DMS114 treated with DMSO at 0.1 percent for 48 hours (cell line): ENCODE measurements around the gene CASTOR2.
"Not testable (repeated sequence)": the region's sequence is repeated elsewhere in the genome, so short reads cannot be mapped to it uniquely, and the experiment has no call there.

Experiments used
- DNase-seq: peaks from one replicate; lab custom pipeline; 2025; ENCODE audit not compliant: unreplicated experiment; lab: John Stamatoyannopoulos, UW

Gene CASTOR2

DNA sequence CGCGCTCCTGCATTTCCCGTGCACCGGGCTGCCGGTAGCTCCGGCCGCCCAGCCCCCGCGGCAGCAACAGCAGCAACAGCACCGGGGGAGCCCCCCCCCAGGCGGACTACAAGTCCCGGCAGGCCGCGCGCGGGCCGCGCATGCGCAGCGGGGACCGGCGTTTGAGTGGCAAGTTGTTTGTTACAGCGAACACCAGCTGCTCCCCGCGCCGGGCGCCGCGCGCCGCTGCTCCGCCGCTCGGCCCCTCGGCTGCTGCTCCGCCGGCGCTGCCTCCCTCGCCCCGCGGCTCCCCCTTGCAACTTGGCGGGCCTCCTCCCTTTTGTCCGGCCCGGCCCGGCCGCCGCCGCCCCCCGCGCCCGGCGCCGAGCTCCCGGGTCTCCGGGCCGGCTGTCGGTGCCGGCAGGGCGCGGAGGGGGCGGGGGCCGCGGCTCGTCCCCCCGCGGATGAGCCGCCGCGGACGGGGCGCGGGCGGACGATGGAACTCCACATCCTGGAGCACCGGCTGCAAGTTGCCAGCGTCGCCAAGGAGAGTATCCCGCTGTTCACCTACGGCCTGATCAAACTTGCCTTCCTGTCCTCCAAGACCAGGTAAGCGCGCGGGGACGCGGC lies at the start of gene CASTOR2:
Gene CASTOR2, plus strand, starts transcription at position 195 of the 609 bp plus-strand sequence. Its CDS starts 281 bp downstream, at position 476.
- DNase-seq: peak; percentile 11

DNA sequence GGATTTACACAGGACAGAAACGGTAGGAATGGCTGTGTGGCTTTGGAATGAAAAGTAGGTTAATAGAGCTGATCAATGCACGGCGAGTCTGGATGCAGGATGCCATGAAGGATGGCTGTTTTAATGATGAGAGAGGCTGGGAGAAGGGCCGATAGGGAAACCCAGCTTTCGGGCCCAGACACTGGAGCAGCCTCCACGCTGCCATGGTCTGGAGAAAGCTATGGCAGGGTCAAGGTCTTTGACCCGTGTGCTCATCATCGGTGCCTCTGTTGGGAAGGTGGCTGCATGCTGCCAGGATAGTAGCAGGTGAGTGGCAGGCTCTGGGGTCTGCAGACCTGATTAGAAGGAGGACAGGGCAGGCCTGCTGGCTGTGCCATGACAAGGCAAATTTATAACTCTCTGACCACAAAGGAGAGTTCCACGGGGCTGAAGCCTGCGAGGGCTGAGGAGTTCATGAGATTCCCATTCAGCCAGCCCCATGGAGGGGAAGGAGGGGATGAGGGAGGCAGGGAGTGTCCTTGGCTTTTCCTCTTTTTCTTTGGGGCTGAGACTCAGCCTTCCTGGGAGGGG lies 42.1 kb upstream of the CASTOR2 start:
- not testable (repeated sequence) for DNase-seq

DNA sequence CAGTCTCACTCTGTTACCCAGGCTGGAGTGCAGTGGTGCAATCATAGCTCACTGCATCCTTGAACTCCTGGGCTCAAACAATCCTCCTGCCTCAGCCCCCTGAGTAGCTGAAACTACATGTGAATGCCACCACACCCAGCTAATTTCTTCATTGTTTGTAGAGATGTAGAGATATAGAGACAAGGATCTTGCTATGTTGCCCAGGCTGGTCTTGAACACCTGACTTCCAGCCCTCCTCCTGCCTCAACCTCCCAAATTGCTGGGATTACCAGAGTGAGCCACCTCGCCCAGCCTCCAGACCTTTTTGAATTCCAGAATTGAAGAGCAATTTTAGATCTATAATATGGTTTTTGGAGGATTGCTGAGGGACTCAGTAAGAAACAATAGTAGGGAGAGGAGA lies 40.9 kb upstream of the CASTOR2 start:
- DNase-seq: not testable (repeated sequence)

DNA sequence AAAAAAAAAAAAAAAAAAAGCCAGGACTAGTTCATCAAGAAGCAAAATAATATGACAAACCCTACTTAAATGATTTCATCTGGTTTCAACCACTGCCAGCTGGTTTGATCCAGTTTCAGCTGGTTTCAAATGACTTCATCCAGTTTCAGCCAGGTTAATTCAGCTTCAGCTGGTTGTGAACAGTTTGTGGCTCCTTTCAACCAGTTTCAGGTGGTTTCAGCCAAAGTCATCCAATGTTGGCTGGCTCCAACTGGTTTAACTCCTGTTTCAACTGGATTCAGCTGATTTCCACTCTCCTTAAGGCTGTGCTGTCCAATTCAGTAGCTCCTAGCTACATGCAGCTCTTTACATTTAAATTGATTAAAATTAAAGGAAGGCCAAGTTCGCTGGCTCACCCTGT lies 37.5 kb upstream of the CASTOR2 start:
- not testable (repeated sequence) for DNase-seq

DNA sequence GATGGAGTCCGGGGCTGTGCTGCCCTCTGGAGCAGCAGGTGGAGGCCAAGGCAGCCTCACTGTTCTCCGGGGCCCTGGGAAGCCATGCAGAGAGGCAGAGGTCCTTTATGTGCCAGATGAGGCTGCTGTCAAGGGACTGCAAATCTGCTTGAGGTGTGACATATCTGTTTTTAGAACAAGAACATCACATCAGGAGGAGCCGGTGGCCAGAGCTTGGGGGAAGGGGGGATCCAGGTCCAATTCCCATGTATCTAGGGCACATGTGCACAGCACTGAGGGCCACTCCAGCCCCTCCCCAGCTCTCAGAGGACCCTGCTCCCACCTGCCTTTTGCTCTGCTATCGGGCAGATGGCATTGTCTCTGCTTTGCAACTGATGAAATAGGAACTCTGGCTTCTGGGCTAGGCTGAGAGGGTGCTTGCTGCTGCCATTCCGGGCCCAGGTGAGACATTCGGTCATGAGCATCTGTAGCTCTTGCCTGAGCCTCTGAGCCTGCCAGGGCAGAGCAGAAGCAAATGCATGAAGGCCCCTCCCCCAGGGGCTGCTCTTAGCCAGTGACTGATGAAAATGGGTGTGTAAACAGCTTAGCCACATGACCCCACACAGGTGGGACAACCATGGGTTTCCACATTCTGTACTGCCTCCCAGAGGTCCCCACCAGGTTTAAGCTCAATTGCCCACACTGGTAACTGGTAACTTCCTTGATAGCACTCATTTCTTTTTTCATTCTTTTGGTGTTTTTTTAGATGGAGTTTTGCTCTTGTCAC lies 32.8 kb upstream of the CASTOR2 start:
- not testable (repeated sequence) for DNase-seq

DNA sequence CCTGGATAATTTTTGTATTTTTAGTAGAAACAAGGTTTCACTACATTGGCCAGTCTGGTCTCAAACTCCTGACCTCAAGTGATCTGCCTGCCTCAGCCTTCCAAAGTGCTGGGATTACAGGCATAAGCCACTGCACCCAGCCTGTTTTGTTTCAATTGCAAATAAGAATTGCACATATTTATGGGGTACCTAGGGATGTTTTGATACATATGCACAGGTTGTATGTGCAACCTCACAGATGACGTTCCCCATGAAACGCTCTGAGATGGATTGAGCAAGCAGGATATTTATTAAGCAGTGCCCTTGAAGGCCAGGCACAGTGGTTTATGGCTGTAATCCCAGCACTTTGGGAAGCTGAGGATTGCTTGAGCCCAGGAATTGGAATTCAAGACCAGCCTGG lies 25.1 kb upstream of the CASTOR2 start:
- not testable (repeated sequence) for DNase-seq

DNA sequence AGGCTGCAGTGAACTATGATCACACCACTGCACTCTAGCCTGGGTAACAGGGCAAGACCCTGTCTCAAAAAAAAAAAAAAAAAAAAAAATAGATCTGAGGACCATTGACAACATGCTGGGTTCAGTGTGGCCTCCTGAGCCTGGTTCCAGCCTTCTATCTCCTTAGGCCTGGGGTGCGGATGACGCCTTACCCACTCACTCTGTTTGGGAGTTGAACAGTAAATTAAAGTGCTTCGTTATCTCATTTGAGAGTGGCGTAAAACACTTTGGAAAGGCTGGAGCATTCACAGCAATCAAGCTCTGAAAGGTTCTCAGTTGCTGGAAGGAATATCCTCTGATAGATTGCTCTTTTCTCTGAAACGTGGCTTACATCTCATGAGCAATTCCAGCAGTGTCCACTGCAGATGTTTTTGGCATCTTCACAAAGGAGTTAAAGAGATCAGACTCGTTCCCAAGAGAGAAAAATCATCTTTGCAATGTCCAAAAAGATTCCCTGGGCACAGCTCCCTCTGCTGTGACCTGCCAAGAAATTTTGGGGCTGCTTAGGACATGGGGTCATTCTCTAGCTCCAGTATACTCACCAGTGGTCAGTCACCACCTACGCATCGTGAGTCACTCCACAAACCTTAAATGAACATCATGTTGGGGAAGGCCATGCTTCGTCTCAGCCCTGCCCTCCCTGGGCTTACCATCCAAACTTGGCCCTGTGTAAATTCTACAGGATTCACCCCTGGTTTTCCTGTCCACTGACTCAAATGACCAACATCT lies 23.0 kb upstream of the CASTOR2 start:
- DNase-seq: not testable (repeated sequence)

DNA sequence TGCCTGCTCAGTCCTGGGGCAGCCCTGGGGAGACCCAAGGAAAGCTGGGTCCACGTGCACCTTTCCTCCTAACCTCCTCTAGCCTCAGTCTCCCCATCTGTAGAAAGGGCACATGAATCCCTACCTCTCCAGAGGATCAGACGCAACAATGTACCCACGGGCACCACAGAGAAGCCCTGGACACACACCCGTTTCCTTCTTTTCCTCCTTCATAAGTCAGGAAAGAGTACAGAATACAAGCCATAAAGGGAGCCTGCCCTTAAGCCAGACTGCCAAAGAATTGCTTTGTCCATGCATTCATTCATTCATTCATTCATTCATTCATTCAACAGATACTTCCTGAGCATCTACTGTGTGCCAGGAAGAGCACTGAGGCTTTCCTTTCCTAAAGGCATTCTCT lies 20.6 kb upstream of the CASTOR2 start:
- not testable (repeated sequence) for DNase-seq

DNA sequence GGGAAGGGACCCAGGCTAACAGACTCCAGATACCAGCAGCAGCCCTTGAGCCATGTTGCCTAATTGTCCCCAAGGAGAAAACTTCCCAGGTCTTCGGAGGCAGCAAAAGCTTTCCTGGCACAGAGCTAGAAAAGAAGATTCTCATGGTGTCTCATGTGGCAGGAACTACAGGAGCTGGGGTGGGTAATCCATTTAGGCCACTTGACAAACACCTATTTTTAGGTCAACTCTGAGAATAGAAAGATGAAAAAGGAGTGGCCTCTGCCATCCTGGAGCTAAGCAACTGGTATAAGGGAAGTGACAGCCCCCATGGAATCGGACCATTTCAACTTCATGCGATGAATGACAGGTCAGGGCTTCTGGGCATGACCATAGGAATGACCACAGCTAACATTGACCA lies 16.8 kb upstream of the CASTOR2 start:
- not testable (repeated sequence) for DNase-seq

DNA sequence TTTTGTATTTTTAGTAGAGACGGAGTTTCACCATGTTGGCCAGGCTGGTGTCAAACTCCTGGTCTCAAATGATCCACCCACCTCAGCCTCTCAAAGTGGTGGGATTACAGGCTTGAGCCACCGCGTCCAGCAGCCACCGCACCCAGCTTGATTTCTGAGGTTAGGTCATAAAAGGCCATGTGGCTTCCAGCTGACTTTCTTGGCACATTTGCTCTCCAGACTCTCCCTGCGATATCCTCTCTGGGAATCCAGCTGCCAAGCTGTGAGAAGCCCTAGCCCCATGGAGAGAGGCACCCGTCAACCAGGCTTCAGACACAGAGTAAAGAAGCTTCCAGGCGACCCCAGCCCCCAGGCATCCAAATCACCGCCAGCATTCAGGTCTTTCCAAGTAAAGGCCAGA lies 10.7 kb upstream of the CASTOR2 start:
- not testable (repeated sequence) for DNase-seq

DNA sequence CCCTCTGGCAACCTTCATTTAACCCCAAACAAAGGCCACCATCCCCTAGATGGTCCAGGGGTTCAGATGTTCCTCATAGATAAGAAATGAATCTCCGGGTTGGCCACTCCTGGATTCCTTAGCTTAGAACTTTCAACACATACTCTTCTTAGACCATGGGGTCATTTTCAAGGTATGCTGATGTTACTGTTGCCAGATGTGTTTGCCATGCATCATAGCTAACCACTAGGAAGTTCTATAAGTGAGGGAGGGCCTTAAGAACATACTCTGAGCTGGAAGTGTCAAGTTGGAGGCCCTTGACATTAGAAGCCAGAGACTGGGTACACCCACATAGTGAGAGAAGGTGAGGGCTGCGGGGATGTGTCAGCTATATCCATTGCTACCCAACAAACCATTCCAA lies 6.2 kb upstream of the CASTOR2 start:
- DNase-seq: not testable (repeated sequence)

DNA sequence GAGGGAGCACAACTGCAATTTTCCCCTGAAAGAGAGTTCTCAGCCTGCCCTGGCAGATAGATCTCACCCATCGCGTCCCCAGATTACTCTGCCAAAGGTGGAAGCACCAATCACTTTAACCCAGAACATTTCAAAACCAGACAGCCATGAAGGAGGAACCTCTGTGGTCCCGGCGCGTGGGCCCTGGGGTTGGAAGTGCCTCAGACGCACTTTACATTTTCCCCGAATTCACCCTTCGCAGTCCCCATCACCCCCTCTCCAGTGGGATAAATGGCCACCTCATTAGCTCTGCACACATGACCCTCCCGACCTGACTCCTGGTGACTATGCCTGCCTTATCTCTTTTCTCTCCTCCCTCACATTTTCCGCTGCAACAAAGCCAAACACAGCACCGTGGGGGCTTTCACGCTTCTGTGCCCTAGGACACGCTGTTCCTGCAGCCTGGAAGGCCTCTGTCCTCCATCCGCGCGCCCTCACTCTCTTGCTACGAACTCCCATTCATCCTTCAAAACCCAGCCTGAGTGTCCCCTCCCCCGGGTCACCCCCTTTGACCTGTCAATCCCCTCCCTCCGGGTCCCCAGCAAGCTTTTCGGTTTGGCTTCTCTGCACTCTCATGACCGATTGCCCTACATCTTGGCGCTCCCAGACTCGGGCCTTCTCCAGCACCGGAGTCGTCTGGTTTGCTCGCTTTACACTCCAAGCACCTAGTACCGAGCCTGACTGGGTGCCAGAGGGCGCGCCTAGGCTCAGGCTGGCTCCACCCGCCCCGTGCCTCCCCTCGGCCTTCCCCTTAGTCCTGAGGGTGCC lies 598 bp upstream of the CASTOR2 start:
- DNase-seq: not testable (repeated sequence)

DNA sequence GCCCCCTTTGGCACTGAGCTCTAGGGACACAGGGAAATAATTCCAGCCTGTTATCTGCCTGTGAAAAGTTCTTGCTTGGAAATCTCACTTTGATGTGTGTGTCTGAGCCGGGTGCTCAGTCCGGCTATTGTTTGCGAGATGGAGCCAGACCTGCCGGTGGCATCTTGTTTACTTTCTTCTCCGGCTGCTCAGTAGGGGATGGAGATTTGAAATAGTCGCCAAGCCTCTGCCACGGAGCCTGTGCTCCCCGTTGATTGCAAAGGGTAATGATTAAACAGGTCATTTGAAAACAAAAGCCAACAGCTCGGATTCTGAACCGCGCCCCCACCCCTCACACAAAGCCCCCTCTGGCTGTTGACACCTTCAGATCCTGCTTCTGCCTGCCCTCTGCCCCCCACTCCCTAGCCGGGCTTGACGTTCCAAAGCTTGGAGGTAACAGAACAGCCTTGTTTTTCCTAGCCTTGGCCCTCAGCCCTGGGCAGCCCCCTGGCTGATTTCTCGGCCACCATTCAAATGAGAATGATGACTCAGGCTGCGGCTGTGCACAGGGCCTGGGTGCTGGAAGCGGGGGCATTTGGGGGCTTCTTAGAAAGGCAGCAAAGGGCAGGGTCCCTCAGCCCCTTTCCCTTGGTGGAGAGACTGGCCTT lies 1.8 kb downstream of the CASTOR2 start:
- DNase-seq: not testable (repeated sequence)

DNA sequence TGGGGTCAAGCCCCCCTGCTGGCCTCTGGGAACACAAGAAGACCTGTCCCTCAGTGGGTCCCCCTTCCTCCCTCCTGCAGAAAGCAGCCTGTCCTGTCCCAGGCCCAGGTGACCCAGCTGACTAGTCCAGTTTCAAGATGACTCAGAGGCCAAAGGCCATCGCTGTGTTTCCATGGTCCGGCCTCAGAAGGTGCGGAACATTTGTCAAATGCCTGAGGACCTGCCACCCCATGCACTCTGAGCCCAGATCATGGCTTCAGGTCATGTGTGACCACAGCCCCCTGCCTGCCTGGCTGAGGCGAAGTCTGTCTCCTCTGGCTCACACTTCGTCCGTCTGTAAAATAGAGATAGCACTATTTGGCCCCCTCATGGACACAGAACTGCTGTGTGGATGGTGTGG lies 2.4 kb downstream of the CASTOR2 start:
- not testable (repeated sequence) for DNase-seq

DNA sequence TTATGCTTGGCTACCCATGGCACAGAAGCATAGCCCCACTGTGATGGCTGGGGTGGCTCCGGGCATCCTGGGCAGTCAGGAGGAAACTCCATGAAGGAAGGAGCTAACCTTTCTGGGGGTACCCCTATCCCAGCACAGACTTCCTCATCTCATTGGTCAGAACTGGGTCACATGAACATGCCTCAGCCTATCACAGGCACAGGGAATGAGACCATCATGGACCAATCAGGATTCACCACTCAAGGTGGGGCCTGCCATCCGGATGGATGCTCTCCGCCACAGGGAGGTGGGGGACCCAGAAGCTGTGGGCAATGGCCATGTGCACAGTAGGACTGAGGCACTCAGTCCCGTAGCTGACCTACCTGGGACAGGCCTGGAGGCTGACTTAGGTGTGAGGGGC lies 6.9 kb downstream of the CASTOR2 start:
- not testable (repeated sequence) for DNase-seq

DNA sequence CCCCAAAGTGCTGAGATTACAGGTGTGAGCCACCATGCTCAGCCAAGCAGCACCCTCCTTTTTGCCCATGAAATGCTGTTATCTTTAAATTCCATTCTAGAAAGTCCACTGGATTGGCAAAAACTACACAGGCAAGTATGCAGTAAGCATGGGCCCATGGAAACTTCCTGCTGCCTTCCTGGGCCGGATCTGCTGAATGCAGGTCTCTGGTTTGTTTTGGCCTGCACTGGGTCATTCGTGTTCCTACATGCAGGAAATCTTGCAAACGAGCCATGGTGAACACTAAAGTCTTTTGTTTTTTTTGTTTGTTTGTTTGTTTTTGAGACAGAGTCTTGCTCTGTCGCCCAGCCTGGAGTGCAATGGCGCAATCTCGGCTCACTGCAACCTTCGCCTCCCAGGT lies 7.9 kb downstream of the CASTOR2 start:
- DNase-seq: not testable (repeated sequence)

DNA sequence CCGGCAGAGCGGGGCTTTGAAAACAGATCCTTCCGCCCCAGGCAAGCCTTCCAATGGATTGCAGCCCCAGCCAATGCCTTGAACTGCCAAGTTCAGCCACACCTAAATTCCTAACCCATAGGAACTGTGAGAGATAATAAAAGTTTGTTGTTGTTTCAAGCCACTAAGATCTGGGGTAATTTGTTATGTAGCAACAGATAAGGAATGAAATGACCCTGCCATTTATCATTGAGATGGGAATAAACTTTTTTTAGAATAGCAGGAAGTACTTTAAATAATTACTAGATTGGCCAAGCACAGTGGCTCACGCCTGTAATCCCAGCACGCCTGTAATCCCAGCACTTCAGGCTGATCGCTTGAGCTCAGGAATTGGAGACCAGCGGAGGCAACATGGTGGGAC lies 11.5 kb downstream of the CASTOR2 start:
- DNase-seq: not testable (repeated sequence)

DNA sequence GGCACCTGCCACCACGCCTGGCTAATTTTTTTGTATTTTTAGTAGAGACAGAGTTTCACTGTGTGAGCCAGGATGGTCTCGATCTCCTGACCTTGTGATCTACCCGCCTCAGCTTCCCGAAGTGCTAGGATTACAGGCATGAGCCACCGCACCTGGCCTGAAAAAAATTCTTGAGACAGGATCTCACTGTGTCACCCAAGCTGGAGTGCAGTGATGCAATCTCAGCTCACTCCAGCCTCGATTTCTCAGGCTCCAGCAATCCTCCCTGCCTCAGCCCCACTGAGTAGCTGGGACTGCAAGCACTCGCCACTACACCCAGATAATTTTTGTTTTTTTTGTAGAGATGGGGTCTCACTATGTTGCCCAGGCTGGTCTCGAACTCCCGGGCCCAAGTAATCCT lies 13.0 kb downstream of the CASTOR2 start:
- DNase-seq: not testable (repeated sequence)

DNA sequence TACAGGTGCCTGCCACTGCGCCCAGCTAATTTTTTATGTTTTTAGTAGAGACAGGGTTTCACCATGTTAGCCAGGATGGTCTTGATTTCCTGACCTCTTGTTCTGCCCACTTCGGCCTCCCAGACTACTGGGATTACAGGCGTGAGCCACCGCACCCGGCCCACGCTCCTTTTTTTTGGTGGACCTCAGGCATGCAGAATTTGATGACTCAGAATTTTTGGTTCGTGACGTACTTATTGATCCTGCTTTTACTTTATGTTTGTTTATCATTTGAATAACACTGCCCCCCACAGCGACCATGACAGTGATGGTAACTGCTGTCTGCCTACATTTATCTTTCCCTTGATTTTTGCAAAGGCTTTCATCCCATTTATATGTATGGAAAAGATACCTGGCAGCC lies 23.9 kb downstream of the CASTOR2 start:
- not testable (repeated sequence) for DNase-seq

DNA sequence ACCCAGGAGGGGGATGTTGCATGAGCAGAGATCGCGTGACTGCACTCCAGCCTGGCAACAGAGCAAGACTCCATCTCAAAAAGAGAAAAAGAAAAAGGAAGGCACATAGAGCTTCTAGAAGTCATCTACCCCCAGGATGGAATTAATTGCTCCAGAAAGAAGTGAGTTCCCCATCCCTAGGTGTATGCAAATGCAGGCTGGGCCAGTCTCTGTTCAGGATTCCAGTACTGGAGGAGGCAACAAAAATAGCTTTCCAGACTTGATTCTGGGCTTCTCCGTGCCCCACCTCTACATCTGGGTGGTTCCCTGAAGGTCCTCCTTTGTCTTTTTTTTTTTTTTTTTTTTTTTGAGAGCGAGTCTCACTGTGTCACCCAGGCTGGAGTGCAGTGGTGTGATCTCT lies 28.6 kb downstream of the CASTOR2 start:
- no peak for DNase-seq
